OCI-LY1 (cell line): ENCODE results near the gene PFDN4.

Experiments
- H2AFZ ChIP-seq: fragments of 200-600 bp; sonication (generic), shearing (Covaris generic); 2 replicates; pipeline ENCODE4 v1.6.0; 2014; ENCODE audit warnings: antibody characterized with exemption, mild to moderate bottlenecking, low read length
- H3F3A ChIP-seq: fragments of 200-600 bp; sonication (generic), shearing (Covaris generic); 2 replicates; pipeline ENCODE4 v1.6.0; 2014; ENCODE audit warnings: mild to moderate bottlenecking, antibody characterized with exemption, low read length, moderate library complexity; ENCODE audit not compliant: insufficient read depth
- H3K27ac ChIP-seq: fragments of 200-600 bp; sonication (generic); 2 replicates; pipeline ENCODE4 v1.5.1; 2014; ENCODE audit warnings: low read length, mixed run types, mild to moderate bottlenecking, low read depth; ENCODE audit not compliant: poor library complexity, severe bottlenecking
- H3K27me3 ChIP-seq: fragments of 200-600 bp; sonication (generic); 2 replicates; pipeline ENCODE4 v1.6.0; 2014; ENCODE audit warnings: antibody characterized with exemption, mild to moderate bottlenecking, low read length, moderate library complexity; ENCODE audit not compliant: insufficient read depth
- H3K36me3 ChIP-seq: fragments of 200-600 bp; sonication (generic); 2 replicates; pipeline ENCODE4 v1.6.1; 2014; ENCODE audit warnings: mild to moderate bottlenecking, antibody characterized with exemption, low read length, moderate library complexity, mixed read lengths; ENCODE audit not compliant: insufficient read depth
- H3K4me1 ChIP-seq: fragments of 200-600 bp; sonication (generic); 2 replicates; pipeline ENCODE4 v1.5.1; 2014; ENCODE audit warnings: mild to moderate bottlenecking, low read length, moderate library complexity; ENCODE audit not compliant: insufficient read depth, severe bottlenecking
- H3K4me2 ChIP-seq: fragments of 200-600 bp; sonication (generic), shearing (Covaris generic); 2 replicates; pipeline ENCODE4 v1.6.1; 2014; ENCODE audit warnings: low read length
- H3K4me3 ChIP-seq: fragments of 200-600 bp; sonication (generic); 2 replicates; pipeline ENCODE4 v1.5.1; 2014; ENCODE audit warnings: low read length, low read depth, mild to moderate bottlenecking, mixed read lengths; ENCODE audit not compliant: poor library complexity, severe bottlenecking
- H3K79me2 ChIP-seq: fragments of 200-600 bp; shearing (Covaris generic); 2 replicates; pipeline ENCODE4 v1.6.1; 2016; ENCODE audit warnings: mixed run types, low read length, mixed read lengths; ENCODE audit not compliant: insufficient read depth
- H3K9ac ChIP-seq: fragments of 200-600 bp; sonication (generic), shearing (Covaris generic); 2 replicates; pipeline ENCODE4 v1.6.1; 2014; ENCODE audit warnings: mild to moderate bottlenecking, low read length, mixed read lengths
- H3K9me2 ChIP-seq: fragments of 200-600 bp; sonication (generic), shearing (Covaris generic); 2 replicates; pipeline ENCODE4 v1.6.1; 2014; ENCODE audit warnings: low read depth, mild to moderate bottlenecking, low read length, mixed read lengths
- H3K9me3 ChIP-seq: fragments of 200-600 bp; shearing (Covaris generic); 2 replicates; pipeline ENCODE4 v1.6.1; 2014; ENCODE audit warnings: low read length, mixed read lengths
- H4K20me1 ChIP-seq: fragments of 200-600 bp; sonication (generic), shearing (Covaris generic); 2 replicates; pipeline ENCODE4 v1.6.0; 2016; ENCODE audit warnings: mild to moderate bottlenecking, low read length; ENCODE audit not compliant: insufficient read depth
- CTCF ChIP-seq: fragments of 200-600 bp; sonication (generic), shearing (Covaris generic); IDR thresholded peaks from 2 replicates; pipeline ENCODE4 v1.5.1; 2017; ENCODE audit warnings: mild to moderate bottlenecking, antibody characterized with exemption, low read length, moderate library complexity, mixed read lengths
- EZH2 ChIP-seq: fragments of 200-600 bp; sonication (generic), shearing (Covaris generic); IDR thresholded peaks from 2 replicates; pipeline ENCODE4 v1.8.0; 2017; ENCODE audit warnings: borderline replicate concordance, mixed run types, mild to moderate bottlenecking, antibody characterized with exemption, low read length, moderate library complexity, mixed read lengths

The PFDN4 gene, protein sequence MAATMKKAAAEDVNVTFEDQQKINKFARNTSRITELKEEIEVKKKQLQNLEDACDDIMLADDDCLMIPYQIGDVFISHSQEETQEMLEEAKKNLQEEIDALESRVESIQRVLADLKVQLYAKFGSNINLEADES

DNA sequence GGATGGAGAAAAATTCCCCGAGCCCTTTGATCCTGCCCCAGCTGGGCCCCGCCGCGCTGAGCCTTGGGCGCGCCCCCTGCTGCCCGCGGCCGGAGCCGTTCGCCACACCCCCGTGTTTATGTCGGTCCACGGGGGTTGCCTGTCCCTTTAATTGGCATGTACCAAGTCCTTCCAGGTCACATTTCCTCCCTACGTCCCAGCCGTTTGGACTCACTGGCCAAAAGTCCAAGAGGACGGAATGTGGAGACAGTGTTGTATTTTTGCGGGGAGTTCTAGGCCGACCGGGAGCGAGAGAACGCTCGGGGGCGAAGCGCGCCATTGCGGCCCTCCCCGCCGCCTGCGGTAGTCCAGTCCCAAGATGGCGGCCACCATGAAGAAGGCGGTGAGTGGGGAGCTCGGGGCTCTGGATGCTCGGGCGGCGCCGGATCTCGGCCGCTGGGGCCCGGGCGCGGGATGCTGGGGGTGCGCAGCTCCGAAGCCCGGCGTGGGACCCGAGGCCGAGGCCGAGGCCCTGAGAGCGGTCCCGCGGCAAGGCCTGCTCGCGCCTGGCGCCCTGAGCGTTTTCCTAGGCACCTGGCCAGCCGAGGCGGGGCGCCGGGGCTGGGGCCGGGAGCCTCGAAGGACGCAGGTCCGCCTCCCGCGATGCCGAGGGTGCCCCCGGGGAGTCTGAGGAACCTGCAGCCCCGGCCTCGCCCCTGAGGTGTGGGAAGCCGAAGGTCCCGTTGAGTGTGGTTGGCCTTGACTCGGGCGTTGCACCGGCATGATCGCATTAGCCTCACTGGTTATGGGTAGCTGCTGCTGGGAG lies at the start of gene PFDN4:
PFDN4 (plus strand) TSS at position 345 of the 805 bp plus-strand sequence; CDS start at position 359, 14 bp downstream.
- Histone ChIP-seq H4K20me1 (no peaks in the 10 kb centered on the region), H2AFZ (peak within 1 kb of the TSS; percentile 33; the same call in 1 of the 2 replicates), H3K27me3 (no peaks in the 10 kb centered on the region), H3K9ac (peak within 1 kb of the TSS; percentile 77), H3K9me3 (no peaks in the 10 kb centered on the region), H3K4me1 (peaks cover 16% of the 10 kb centered on the region), H3K4me3 (peak within 1 kb of the TSS; percentile 94), H3F3A (no peaks in the 10 kb centered on the region), H3K4me2 (peak within 1 kb of the TSS; percentile 96), H3K79me2 (peaks cover 19% of the 10 kb centered on the region), H3K27ac (peak within 1 kb of the TSS; percentile 56), H3K36me3 (no peaks in the 10 kb centered on the region), H3K9me2 (no peaks in the 10 kb centered on the region)
- TF ChIP-seq EZH2 (no peak), CTCF (peak; percentile 86)

GRCh38 chr20:54158226-54158625 lies 49.7 kb upstream of the PFDN4 start:
- H3K79me2 ChIP-seq = no peaks in the 10 kb centered on the region
- no peak overlapping the region for H3K27ac ChIP-seq
- TF ChIP-seq EZH2 (no peak), CTCF (no peak)
- H3K27me3 ChIP-seq = peaks cover 8% of the 10 kb centered on the region; the same call in 1 of the 2 replicates
- H3K4me2 ChIP-seq = no peak overlapping the region
- no peaks in the 10 kb centered on the region for H4K20me1 ChIP-seq
- H2AFZ ChIP-seq = no peak overlapping the region
- no peaks in the 10 kb centered on the region for H3F3A ChIP-seq
- H3K4me1 ChIP-seq = no peaks in the 10 kb centered on the region
- no peaks in the 10 kb centered on the region for H3K36me3 ChIP-seq
- no peaks in the 10 kb centered on the region for H3K9me3 ChIP-seq
- no peaks in the 10 kb centered on the region for H3K9me2 ChIP-seq
- H3K4me3 ChIP-seq = no peak overlapping the region
- no peak overlapping the region for H3K9ac ChIP-seq

- TF ChIP-seq EZH2 = no peak
- no peak for TF ChIP-seq CTCF
Observed at GRCh38 chr20:54158856-54159418, 49.0 kb upstream of the PFDN4 start.

More at GRCh38 chr20:54158856-54159418, 49.0 kb upstream of the PFDN4 start:
- Histone ChIP-seq H3K27me3 (peaks cover 8% of the 10 kb centered on the region; the same call in 1 of the 2 replicates), H3K79me2 (no peaks in the 10 kb centered on the region), H3K9me3 (no peaks in the 10 kb centered on the region), H3K9me2 (no peaks in the 10 kb centered on the region), H3F3A (no peaks in the 10 kb centered on the region), H3K4me3 (no peak overlapping the region), H3K9ac (no peak overlapping the region), H4K20me1 (no peaks in the 10 kb centered on the region), H3K4me1 (no peaks in the 10 kb centered on the region), H3K36me3 (no peaks in the 10 kb centered on the region), H2AFZ (no peak overlapping the region), H3K4me2 (no peak overlapping the region), H3K27ac (no peak overlapping the region)
